GM18502 (cell line): ENCODE results near the gene HMCN1.

ENCODE experiments used
- ATAC-seq: cut with Tn5 transposase; IDR thresholded peaks from one replicate; pipeline ENCODE4 v1.9.1; 2021; ENCODE audit warnings: mild to moderate bottlenecking; ENCODE audit not compliant: unreplicated experiment, poor library complexity

The HMCN1 gene

GRCh38 chr1:185942961-185943360, 208.8 kb downstream of the HMCN1 start:
- ATAC-seq = no peak

- no peak for ATAC-seq
These were observed 222.7 kb downstream of the HMCN1 start for GRCh38 chr1:185956881-185957280.

GRCh38 chr1:185957441-185958363, 223.5 kb downstream of the HMCN1 start:
- ATAC-seq = no peak

DNA sequence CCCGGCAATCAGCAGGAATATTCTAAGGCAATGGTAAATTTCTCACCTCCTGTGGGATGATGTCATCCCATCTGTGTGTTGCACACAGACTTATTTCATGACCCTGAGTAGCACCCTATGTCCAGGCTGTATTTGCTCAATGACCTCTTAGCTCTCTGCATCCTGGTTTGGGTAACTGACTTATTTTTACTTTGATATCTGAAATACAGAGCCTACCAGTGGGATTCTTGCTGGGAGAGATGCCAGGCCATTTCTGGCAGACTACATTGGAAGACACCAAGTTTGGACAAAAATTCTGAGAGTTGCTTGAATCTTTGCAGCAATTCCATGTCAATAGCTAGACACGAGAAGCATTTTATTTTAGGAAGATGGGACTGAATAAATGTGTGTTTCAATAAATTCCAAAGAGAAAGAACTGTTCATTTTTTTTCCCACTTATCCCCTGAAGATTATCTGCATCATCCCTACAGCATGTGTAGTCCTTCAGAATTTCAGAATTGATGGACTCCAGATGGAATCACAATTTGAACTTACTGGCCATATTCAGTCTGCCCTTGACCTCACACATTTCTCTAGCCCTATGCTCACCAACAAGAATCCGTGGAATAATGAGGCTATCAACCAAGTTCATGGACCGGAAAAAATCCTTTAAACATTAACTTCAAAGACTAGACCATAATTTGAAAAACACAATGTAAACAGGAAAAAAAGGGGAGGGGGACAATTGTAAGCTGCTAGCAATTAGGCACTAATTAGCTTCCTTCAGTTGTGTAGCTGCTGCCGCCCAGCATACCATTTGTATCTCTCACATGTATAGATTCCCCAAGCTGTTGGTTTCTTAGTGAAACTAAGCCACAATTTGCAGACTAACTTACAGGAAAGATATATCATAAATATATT, 226.5 kb downstream of the HMCN1 start:
- ATAC-seq = no peak

GRCh38 chr1:185961664-185962063, 227.5 kb downstream of the HMCN1 start:
- no peak for ATAC-seq

DNA sequence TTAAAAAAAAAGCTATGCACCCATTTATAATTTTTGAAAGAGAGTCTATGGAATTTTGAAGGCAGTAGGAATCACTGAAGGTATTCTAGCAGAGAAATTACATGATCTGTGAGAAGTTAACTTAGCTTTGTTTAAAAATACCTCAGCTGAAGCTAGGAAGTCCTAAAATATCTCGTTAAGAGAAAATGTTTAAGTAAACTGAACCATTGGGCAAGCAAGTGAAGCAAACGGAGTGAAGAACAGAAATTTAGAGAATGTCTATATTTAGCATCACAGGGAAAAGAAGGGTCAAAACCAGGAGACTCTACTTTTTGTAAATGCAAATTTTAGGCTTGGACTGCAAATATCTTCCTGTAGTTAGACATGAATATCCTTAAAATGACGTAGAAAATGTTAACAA, 230.8 kb downstream of the HMCN1 start:
- no peak for ATAC-seq

GRCh38 chr1:185965870-185966269, 231.7 kb downstream of the HMCN1 start:
- no peak for ATAC-seq

DNA sequence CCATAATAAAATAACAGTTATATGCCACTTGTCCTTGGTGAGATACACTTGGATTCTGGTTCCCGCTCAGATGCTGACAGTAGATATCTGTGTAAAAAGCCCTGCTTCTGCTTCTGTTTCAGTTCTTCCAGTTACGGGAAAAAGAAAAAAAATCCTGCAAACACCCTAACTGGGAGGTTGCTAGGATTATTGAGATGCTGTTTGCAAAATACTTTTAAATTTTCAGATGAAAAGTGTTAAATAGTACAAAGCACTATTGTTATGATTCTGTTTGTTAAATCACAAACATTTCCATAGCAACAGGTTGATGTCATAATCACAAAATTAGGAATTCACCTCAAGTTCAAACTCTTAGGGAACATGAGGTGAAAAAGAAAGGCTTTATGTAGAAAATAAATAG, 232.3 kb downstream of the HMCN1 start:
- no peak for ATAC-seq

DNA sequence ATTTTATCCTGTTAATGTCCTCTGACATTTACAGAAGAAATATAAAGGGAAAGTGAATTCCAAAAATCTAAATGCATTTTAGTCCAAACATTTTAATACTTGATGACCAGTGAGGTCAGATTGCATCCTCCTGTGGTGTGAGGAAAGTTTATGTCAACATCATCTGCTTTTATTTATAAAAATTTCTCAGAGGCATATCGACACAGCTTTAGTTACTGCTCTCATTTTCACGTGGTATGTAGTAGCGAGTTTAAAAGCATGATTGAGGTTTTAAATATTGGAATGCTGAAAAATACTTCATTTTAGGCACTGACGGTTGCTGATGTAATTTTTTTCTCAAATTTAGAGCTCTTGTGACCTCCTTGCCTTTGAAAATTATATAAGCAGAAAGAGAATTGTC, 234.8 kb downstream of the HMCN1 start:
- no peak for ATAC-seq

DNA sequence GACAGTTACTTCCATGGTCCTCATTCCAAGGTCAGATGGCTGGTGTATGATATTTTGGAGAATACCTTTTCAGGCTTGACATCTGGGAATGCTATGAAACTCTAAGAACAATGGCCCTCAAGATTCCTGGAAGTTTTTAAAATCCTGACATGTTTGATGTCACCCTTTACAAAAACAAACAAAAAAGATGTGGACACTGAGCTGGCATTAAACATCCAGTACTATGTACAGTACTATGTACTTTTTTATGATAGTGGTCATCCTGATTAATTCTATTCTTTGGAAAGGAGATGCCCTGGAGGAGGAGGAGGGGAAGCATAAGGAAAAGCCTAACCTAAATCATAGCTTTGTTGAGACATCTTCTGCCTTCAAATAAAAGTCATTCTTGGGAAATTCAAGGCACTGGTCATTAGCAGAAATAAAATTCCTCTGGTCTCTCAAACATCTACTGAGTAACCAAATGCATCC, 235.4 kb downstream of the HMCN1 start:
- ATAC-seq = no peak

GRCh38 chr1:185971688-185972087, 237.5 kb downstream of the HMCN1 start:
- no peak for ATAC-seq

DNA sequence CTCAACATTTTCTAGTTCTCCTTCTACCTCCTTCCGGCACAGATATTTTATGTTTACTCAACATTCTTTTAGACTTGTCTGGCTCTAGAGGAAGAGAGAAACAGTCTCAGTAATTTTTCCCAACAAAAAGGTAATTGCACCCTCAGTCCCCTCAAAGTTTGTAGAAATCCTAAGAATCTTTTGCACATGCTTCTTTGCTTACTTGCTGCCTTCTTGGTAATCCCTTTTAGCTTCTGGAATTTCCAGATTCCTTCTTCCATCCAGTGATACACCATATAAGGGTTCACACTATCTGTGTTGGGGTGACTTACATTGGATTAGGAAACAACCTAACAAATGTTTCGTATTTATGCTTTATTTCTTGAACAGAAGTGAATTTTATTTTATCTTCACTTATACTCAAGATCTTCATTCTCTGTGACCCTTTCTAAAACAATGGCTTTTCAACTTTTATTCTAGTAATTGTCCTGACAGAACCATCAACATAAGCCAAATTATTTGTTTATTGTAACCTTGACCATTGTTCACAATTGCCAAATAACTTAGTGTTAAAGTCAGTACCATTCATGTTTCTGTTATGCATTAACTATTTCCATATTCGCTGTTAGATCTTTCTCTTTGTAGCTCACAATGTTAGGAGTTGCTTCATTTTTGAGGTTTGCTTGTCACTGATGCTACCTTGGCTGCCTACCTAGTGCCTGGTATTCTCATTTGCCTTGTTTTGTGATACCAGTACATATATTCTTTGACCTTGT, 238.1 kb downstream of the HMCN1 start:
- no peak for ATAC-seq

DNA sequence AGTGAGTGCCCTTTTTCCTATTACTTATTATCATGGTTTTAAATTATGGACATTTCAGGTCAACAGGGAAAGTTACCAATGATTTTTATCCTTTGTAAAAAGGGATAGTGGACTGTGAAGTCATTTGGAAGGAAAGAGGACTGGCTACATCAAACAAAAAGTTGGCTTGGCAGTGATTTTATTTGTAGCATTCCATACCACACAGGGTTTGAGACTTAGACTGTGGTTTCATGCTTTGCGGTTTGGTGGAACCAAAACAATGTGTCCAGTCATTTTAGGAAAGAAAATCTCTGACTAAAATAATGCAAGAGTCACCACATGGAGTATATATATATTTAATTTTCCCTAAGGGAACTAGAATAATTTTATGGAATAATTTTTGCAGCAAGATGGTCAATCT, 239.5 kb downstream of the HMCN1 start:
- ATAC-seq = peak; percentile 47

GRCh38 chr1:185974367-185975170, 240.4 kb downstream of the HMCN1 start:
- ATAC-seq = no peak

DNA sequence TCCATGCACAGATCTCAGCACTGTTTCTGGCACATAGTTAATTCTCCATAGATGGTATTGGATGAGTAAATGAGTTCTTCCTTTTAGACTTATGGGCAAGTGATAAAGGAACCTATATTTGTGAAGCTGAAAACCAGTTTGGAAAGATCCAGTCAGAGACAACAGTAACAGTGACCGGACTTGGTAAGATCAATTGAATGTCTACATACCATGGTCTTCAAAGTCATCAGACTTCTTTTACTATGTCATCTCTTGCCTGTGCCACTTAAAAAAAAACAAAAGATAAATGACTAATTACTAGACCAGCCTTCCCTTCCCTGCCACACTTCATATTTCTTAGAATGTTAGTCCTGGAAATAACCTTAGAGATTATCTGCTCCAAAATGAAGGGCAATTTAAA, 246.7 kb downstream of the HMCN1 start:
- no peak for ATAC-seq

DNA sequence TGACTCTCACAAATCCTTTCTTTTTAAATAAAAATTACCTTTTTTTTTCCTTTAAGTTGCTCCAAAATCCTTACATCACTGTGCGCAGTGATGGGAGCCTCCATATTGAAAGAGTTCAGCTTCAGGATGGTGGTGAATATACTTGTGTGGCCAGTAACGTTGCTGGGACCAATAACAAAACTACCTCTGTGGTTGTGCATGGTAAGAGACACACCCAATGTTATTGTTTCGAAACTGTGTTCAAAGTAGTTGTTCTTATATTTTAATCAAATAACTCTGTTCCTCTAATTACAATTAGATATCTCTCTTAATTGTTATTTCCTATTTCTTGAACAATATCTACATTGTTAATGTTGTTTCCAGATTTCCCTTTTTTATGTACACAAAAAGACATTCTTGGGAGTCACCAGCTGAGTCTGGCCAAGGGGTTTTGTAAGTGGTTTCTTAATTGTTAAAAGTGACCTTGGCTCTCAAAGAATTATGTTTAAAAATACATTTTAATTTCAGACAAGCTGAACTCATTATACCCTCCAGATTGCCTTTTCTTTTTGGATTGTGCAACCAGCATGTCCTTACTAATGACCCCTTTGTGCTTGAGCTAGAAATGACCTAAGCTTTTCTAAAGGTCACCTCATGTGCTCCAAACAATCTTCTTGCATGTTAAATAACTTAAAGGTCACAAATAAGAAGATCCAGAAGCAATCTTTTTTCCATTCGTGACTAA, 250.1 kb downstream of the HMCN1 start:
- ATAC-seq = no peak

GRCh38 chr1:185987611-185988321, 253.6 kb downstream of the HMCN1 start:
- ATAC-seq = no peak

GRCh38 chr1:185990565-185990964, 256.4 kb downstream of the HMCN1 start:
- ATAC-seq = no peak
